Chondrocyte (in vitro differentiated cells): ENCODE data around the gene MYO19. TPM values are rescaled to one million over a fixed set of nuclear protein-coding genes. Genes with fewer than 3 reads are reported as not detected.
"Not testable (repeated sequence)": the region's sequence is repeated elsewhere in the genome, so short reads cannot be mapped to it uniquely, and the experiment has no call there.

Experiments used
- DNase-seq: peaks from one replicate; pipeline ENCODE4 v3.0.0; 2021; ENCODE audit warnings: mixed read lengths, low spot score
- H3K27ac Mint-ChIP-seq: one replicate; pipeline ENCODE4 v1.8.0; 2021; ENCODE audit warnings: mild to moderate bottlenecking, moderate library complexity, mixed read lengths; ENCODE audit not compliant: unreplicated experiment
- H3K27me3 Mint-ChIP-seq: 2 replicates; pipeline ENCODE4 v1.8.0; 2021; ENCODE audit warnings: low read depth, mixed read lengths
- H3K36me3 Mint-ChIP-seq: 2 replicates; pipeline ENCODE4 v1.8.0; 2021; ENCODE audit warnings: low read depth, mixed read lengths
- H3K4me1 Mint-ChIP-seq: 2 replicates; pipeline ENCODE4 v1.8.0; 2021; ENCODE audit warnings: low read depth, mild to moderate bottlenecking, mixed read lengths
- H3K4me3 Mint-ChIP-seq: one replicate; pipeline ENCODE4 v1.8.0; 2021; ENCODE audit warnings: mild to moderate bottlenecking, moderate library complexity, mixed read lengths; ENCODE audit not compliant: unreplicated experiment
- H3K9me3 Mint-ChIP-seq: 2 replicates; pipeline ENCODE4 v1.8.0; 2021; ENCODE audit warnings: low read depth, mixed read lengths
- CTCF ChIP-seq: fragments of 200-600 bp; sonication (generic); IDR thresholded peaks from 2 replicates; pipeline ENCODE4 v1.5.0; 2021; ENCODE audit warnings: antibody characterized with exemption, mild to moderate bottlenecking, moderate library complexity
- total RNA-seq: library from RNA; stranded (reverse); gene quantifications from 3 replicates; pipeline ENCODE4 v1.2.1, GENCODE V29; 2021

Gene MYO19
- total RNA-seq, 1 donor from 2014 or later, result 52.6 TPM

- TF ChIP-seq CTCF, result no peak
- no peaks in the 10 kb centered on the region for H3K9me3 Mint-ChIP-seq
- peaks cover 25% of the 10 kb centered on the region for H3K27me3 Mint-ChIP-seq
- no peak for DNase-seq
- no peak overlapping the region for H3K27ac Mint-ChIP-seq
- no peak overlapping the region for H3K4me3 Mint-ChIP-seq
- no peaks in the 10 kb centered on the region for H3K4me1 Mint-ChIP-seq
- H3K36me3 Mint-ChIP-seq, result no peaks in the 10 kb centered on the region
These were observed 74.3 kb downstream of the MYO19 start for GRCh38 chr17:36460265-36460937.

- Mint-ChIP-seq H3K27ac (no peak overlapping the region), H3K9me3 (no peaks in the 10 kb centered on the region), H3K27me3 (peaks cover 25% of the 10 kb centered on the region), H3K36me3 (no peaks in the 10 kb centered on the region), H3K4me1 (no peaks in the 10 kb centered on the region), H3K4me3 (no peak overlapping the region)
- no peak for TF ChIP-seq CTCF
- DNase-seq, result no peak
These were observed 75.1 kb downstream of the MYO19 start for GRCh38 chr17:36459601-36460000.

- DNase-seq, result no peak
- Mint-ChIP-seq H3K4me3 (no peak overlapping the region), H3K4me1 (no peaks in the 10 kb centered on the region), H3K36me3 (no peaks in the 10 kb centered on the region), H3K27ac (no peak overlapping the region), H3K9me3 (no peaks in the 10 kb centered on the region), H3K27me3 (peaks cover 25% of the 10 kb centered on the region)
- no peak for TF ChIP-seq CTCF
These were observed 75.6 kb downstream of the MYO19 start for GRCh38 chr17:36459045-36459444.

- H3K36me3 Mint-ChIP-seq, H3K9me3 Mint-ChIP-seq: not testable (repeated sequence)
- H3K27me3 Mint-ChIP-seq, result peaks cover 25% of the 10 kb centered on the region
These were observed 77.0 kb downstream of the MYO19 start for GRCh38 chr17:36457701-36458100.

GRCh38 chr17:36452888-36453287 lies 81.8 kb downstream of the MYO19 start:
- not testable (repeated sequence) for H3K4me3 Mint-ChIP-seq, DNase-seq, H3K9me3 Mint-ChIP-seq, H3K27ac Mint-ChIP-seq, H3K36me3 Mint-ChIP-seq, H3K4me1 Mint-ChIP-seq, H3K27me3 Mint-ChIP-seq

More at GRCh38 chr17:36457701-36458100, 77.0 kb downstream of the MYO19 start:
- H3K4me1 Mint-ChIP-seq, H3K4me3 Mint-ChIP-seq, H3K27ac Mint-ChIP-seq, DNase-seq: not testable (repeated sequence)

GRCh38 chr17:36449997-36450396 lies 84.7 kb downstream of the MYO19 start:
- not testable (repeated sequence) for H3K27ac Mint-ChIP-seq, H3K4me1 Mint-ChIP-seq, H3K36me3 Mint-ChIP-seq, H3K4me3 Mint-ChIP-seq, DNase-seq, H3K9me3 Mint-ChIP-seq, H3K27me3 Mint-ChIP-seq

Other genes starting within 250 kb of the MYO19 start
- not detected in 3 replicates for gene TBC1D3G, start 211.0 kb downstream of the MYO19 start, total RNA-seq
- gene TBC1D3H, start 146.4 kb downstream of the MYO19 start, total RNA-seq, result not detected in 3 replicates
- 24.7 to 25.9 TPM (median 25.2 TPM) in 3 replicates for gene ZNHIT3, start 48.2 kb downstream of the MYO19 start, total RNA-seq
- gene PIGW, start 119 bp upstream of the MYO19 start, total RNA-seq, result 10.5 to 15.4 TPM (median 11.0 TPM) in 3 replicates
- 62.7 to 70.8 TPM (median 68.2 TPM) in 3 replicates for gene GGNBP2, start 10.1 kb upstream of the MYO19 start, total RNA-seq
- gene DHRS11, start 57.0 kb upstream of the MYO19 start, total RNA-seq, result 4.2 to 7.0 TPM (median 5.1 TPM) in 3 replicates
- 2.5 to 3.9 TPM (median 2.6 TPM) in 3 replicates for gene MRM1, start 66.7 kb upstream of the MYO19 start, total RNA-seq